NCI-H2196 (cell line): ENCODE measurements around the gene DCN.

Experiments
- DNase-seq: peaks from one replicate; lab custom pipeline; 2025; ENCODE audit not compliant: unreplicated experiment; lab: John Stamatoyannopoulos, UW

The DCN gene

DNA sequence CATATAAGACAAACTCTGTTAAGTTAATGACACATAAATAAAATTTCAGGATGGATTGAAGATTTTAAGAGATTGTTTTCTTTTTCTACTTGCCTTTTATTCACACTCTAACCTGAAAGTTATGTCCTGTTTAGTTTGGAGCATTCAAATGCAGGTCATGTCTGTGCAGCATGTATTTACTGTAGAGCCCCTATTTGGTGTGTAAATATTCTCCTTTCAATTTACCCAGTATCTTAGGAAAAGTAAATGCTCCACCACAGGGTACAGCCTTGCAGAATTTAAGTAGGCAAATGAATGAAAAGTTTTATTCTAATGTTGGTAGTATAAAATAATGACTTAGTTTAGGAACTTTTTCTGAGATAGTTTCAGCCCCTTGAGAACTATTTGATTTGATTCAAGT lies 6.2 kb upstream of the DCN start:
- DNase-seq = no peak

DNA sequence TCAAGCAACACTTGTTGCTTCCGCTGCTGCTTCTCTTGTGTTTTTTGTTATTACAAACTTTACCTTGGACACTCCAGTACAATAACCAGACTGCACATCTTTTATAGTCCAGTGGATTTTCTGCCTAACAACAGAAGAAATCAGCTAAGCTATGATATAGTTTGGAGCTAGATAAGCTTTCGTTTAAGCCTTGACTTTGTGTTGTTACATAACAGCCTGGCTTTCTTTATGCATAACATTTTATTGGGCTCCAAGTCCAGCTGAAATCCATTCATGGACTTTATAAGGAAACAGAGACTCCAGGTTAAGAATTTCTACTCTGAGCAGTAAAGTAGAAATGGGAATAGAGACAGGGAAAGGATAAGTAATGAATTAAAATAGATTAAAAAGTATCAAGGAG lies 3.5 kb upstream of the DCN start:
- no peak for DNase-seq

- no peak for DNase-seq
Observed at GRCh38 chr12:91185421-91185820, 2.8 kb upstream of the DCN start.

DNA sequence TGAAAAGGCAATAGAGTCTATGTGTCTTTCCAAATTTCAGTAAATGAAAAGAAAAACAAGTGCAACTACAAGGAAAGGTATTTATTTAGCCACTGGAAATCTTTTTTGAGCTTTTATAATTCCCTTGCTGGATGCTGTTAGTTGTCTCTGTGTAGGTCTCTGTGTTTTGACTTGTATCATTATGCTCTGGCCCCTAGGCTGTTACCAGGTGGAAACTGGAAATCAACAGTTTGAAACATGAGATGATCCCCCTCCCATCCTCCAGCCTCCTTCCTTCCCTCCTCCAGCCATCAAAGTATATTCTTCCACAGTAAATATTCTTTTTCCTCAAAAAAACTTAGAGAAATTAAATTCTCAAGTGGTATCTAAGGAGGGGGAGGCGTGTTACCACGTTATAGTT lies 934 bp upstream of the DCN start:
- DNase-seq = no peak

DNA sequence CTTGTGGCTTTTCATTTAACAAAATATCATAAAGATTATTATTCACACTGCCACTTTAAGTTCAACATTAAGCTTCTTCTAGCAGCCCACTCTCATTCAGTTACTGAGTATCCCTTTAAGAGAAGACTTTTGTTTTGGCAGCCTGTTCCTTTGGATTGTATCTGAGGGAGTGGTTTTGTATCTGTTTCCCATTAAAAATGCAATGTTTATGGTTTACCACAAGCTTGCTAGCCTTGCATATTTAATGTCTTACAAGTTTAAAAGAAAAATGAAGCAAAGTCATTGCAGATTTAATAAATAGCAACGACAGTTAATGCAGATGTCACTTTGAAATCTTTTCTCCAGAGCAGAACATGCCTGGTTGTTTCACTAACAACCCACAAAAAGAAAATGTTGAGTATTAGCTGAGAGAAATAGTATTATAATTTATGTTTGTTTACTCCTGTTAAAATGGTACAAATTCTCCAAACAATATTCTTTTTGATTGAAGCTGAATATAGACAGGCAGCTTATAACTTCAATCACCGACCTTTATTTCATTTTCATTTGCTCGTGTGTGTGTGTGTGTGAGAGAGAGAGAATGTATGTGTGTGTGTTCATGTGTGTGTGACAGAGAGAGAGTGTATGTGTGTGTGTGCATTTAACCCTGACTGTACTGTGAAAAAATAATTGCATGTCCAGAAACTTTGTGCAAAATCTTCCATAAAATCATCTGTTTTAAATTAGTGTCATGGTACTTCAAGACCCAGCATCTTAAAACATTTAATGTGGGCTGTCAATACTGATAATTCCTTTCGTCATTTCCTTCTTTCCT lies 1.8 kb downstream of the DCN start:
- no peak for DNase-seq

- DNase-seq = no peak
Observed at GRCh38 chr12:91179966-91180561, 2.6 kb downstream of the DCN start.

DNA sequence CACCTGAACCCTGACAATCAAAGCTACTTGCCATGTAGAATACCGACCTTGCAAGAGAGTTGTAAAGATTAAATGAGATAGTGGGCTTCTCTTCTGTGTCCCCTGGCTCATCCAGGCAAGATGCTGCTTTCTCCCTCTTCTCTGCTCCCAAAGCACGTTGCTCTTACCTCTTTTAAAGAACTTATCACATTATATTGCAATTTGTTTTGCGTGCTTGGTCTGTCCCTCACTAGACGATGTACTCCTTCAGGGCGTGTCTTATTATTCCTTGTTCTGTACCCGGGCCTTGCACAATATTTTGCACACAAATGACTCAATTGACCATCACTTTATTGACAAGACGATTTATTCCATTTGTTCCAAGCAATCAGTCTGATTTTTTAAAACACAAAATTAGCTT lies 3.3 kb downstream of the DCN start:
- DNase-seq = no peak

DNA sequence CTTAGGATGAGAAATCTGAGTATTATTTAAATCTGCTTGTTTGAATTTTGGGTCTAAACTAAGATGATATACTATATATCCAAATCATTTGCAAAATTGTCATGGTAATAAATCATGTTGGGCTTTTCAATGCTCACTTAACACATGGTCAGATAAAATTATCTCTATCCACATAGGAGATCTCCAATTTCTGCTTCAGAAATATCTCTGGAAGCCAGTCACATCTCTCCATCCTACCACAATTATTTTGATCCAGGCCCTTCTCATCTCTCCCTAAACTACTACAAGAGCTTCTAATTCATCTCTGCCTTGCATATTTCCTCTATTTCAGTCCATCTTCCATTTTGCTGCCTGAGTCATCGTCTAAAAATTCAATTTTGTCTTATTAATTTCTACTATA lies 3.8 kb downstream of the DCN start:
- DNase-seq = no peak

- DNase-seq = no peak
Observed at GRCh38 chr12:91178139-91178561, 4.5 kb downstream of the DCN start.

GRCh38 chr12:91177381-91177780 lies 5.2 kb downstream of the DCN start:
- no peak for DNase-seq

GRCh38 chr12:91176915-91177314 lies 5.7 kb downstream of the DCN start:
- DNase-seq = no peak

DNA sequence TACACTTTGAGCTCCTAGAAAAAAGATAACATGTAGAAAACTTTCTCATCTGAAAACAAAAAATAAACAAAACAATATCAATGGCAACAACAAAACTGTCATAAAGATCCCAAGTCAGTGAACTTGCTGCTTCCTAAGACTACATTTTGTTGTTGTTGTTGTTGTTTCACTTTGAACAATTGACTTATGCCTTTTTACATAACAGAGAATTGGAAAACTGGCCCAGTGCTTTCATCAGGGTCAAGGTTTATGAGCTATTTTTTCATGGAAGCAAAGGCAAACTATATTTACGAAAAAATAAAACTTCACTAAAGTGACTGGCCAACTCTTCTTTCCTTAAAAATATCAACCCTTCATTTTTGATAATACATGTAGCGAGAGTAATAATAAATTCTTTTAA lies 6.3 kb downstream of the DCN start:
- no peak for DNase-seq

- no peak for DNase-seq
Observed at GRCh38 chr12:91173124-91173523, 9.5 kb downstream of the DCN start.

- DNase-seq = no peak
Observed at GRCh38 chr12:91172096-91172495, 10.5 kb downstream of the DCN start.

GRCh38 chr12:91171476-91171875 lies 11.1 kb downstream of the DCN start:
- no peak for DNase-seq

- no peak for DNase-seq
Observed at GRCh38 chr12:91163116-91163515, 19.5 kb downstream of the DCN start.

- DNase-seq = no peak
Observed at GRCh38 chr12:91161009-91161408, 21.6 kb downstream of the DCN start.

DNA sequence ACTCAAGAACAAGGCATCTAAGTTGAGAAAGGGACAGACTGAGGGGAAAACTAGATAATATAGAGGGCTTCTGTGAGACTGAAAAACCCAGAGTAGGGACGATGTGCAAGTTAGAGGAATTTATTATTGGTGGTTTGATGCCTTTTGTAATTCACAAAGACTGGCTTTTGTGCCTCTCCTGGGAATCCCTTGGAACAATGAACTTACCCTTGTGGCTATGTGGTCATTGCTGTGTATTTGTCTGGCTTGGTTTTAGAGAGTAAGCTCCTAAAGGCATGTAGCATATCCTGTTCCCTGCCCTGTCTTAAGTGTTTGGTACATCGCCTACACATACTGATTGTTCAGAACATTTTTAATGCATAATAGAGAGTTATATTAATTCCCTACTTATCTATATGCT lies 26.6 kb downstream of the DCN start:
- DNase-seq = no peak

- DNase-seq = no peak
Observed at GRCh38 chr12:91154131-91154530, 28.5 kb downstream of the DCN start.

GRCh38 chr12:91144053-91144452 lies 38.6 kb downstream of the DCN start:
- no peak for DNase-seq

DNA sequence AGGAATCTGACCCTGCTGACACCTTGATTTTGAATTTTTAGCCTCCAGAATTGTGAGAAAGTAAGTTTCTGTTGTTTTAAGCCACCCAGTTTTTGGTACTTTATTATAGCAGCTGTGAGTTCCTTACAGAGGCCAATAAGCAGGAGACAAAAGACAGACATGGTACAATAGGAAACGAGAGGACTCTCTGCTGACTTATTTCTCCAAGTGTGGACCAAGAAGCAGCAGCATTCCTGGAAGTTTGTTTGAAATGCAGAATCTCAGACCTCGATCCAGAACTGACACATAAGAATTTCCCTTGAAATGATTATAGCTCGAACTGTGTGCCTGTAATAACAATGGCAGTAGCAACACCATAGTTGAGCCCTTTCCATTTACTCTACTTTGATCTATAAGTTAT lies 39.4 kb downstream of the DCN start:
- no peak for DNase-seq

DNA sequence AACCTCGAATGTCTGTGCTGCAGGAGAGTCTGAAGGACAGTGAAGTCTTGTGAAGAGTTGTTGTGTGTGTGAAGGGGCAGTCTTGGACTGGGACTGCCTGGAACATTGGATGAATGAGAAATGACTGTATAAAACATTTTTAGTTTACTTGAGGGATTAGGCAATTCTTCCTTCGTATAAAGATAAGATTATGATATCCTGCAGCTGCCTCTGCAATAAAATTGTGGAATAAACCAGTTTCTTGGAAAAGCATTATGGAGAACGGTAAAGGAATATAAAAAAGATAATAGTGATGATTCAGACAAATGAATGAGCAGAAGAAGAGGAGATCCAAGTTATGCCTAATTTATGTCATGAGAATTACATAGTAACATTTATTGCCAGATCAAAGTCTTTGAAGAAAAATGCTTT lies 40.4 kb downstream of the DCN start:
- no peak for DNase-seq
